ENCODE results near the gene MTR.

Gene MTR

DNA sequence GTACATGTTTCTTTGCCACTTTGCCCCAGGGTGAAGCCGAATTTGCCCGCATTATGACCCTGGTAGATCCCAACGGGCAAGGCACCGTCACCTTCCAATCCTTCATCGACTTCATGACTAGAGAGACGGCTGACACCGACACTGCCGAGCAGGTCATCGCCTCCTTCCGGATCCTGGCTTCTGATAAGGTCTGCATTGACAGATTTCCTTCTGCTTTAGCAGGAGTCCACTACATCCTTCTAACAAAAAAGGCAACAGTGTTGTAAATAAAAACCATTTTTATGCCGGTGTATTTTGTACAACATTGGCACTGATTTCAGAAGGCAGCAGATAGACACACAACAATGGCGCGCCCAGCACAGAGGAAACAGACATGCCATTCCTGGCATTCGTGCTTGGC is 34.1 kb upstream of the MTR start:
- no peak overlapping the region for H3K27ac Mint-ChIP-seq
- no peak overlapping the region for H3K4me3 Mint-ChIP-seq
- H3K9me3 Mint-ChIP-seq: no peaks in the 10 kb centered on the region
- no peaks in the 10 kb centered on the region for H3K36me3 Mint-ChIP-seq (ENCODE audit: low read depth)
- intact Hi-C loops (cut with micrococcal nuclease): loop anchor here (5.0 kb wide), 1 partner anchor 36 kb away; the partner anchor contains the start of gene MTR
- peaks cover 3% of the 10 kb centered on the region for H3K27me3 Mint-ChIP-seq
- H3K4me1 Mint-ChIP-seq (ENCODE audit: low read depth): peaks cover 5% of the 10 kb centered on the region

DNA sequence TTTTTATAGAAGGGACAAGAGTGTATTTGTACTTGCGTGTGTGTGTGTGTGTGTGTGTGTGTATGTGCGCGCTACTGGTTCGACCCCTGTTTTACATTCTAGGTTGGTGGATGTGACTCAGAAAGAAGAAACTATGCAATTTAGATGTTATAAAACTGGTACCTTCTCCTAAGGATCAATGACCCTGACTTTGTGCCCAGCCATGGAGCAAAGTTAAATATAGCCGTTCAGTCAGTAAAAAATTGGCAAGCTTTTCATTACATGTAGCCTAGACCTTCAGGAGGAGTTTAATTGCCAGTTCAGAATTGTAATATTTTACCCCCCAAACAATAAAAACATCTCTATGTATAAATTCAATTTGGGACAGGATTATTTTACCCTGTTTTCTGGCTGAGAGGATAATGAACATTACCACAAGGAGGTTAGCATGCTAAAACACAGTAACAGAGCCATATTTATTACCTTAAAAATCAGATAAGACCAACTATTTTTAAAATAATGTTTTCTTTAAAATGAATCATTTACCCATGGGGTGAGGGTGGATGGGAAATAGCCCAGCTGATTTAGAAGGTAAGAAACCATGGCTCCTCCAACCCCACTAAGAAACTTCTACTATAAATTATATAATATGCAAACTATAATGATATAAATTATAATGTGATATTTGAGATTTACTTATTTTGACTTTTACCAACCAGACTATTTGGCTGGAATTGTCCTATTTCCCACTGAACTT is 33.5 kb upstream of the MTR start:
- no peak overlapping the region for H3K27ac Mint-ChIP-seq
- no peaks in the 10 kb centered on the region for H3K9me3 Mint-ChIP-seq
- H3K27me3 Mint-ChIP-seq: peaks cover 5% of the 10 kb centered on the region
- H3K36me3 Mint-ChIP-seq (ENCODE audit: low read depth): no peaks in the 10 kb centered on the region
- no peak overlapping the region for H3K4me3 Mint-ChIP-seq
- intact Hi-C loops (cut with micrococcal nuclease): loop anchor here (5.0 kb wide), 1 partner anchor 36 kb away; the partner anchor contains the start of gene MTR
- peaks cover 5% of the 10 kb centered on the region for H3K4me1 Mint-ChIP-seq (ENCODE audit: low read depth)

DNA sequence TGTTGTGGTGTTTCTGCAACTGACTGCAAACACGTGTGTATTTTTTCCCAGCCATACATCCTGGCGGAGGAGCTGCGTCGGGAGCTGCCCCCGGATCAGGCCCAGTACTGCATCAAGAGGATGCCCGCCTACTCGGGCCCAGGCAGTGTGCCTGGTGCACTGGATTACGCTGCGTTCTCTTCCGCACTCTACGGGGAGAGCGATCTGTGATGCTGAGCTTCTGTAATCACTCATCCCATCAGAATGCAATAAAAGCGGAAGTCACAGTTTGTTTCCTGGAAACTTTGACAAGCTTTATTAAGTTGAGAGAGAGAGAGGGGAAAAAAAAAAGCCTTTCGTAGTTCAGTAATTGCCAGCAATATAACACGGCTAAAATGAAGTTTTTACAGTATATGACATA is 32.7 kb upstream of the MTR start:
- peaks cover 6% of the 10 kb centered on the region for H3K27me3 Mint-ChIP-seq
- intact Hi-C loops (cut with micrococcal nuclease): loop anchor here (5.0 kb wide), 1 partner anchor 35 kb away; the partner anchor contains the start of gene MTR
- no peaks in the 10 kb centered on the region for H3K36me3 Mint-ChIP-seq (ENCODE audit: low read depth)
- H3K9me3 Mint-ChIP-seq: no peaks in the 10 kb centered on the region
- H3K4me1 Mint-ChIP-seq (ENCODE audit: low read depth): peaks cover 5% of the 10 kb centered on the region
- H3K27ac Mint-ChIP-seq: no peak overlapping the region
- H3K4me3 Mint-ChIP-seq: no peak overlapping the region

DNA sequence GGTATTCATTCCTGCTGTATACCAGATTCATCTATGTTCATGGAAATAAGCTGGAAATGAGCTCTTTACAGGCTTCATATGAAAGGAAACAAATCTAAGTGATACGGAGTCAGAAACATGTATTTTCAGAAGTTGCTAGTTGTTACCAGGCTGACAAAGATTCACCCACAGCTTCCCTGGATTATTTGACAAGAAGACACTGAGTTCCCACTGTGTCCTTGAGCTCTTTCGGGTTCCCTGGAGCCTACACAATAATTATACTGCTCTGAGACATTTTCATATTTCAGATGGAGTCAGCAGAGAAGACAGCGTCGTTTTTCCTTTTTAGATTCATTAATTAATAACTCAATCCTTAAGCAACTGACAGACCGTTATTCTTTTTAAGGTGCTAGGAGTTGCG is 29.3 kb upstream of the MTR start:
- no peaks in the 10 kb centered on the region for H3K4me1 Mint-ChIP-seq (ENCODE audit: low read depth)
- no peaks in the 10 kb centered on the region for H3K36me3 Mint-ChIP-seq (ENCODE audit: low read depth)
- no peak overlapping the region for H3K4me3 Mint-ChIP-seq
- no peak overlapping the region for H3K27ac Mint-ChIP-seq
- peaks cover 19% of the 10 kb centered on the region for H3K27me3 Mint-ChIP-seq
- H3K9me3 Mint-ChIP-seq: no peaks in the 10 kb centered on the region
- intact Hi-C loops (cut with micrococcal nuclease): no loop called here

DNA sequence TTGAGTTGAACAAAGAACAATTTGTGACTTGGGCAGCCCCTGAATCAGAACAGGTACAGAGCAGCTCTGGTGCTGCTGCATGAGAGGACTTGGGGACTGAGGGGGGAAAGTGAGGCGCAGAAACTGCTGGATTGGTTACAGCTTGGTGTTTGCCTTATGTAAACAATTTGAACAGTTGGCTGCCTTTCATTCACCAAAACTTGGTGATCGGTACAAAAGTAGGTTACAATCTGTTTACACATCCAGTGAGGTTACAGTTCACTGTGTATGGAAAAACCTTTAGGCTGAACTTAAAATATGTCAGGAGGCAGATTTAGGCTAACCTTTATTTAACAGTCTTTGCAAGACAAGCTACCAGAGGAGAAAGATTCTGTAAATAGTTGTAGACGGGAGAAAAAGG is 28.6 kb upstream of the MTR start:
- no peaks in the 10 kb centered on the region for H3K9me3 Mint-ChIP-seq
- no peaks in the 10 kb centered on the region for H3K36me3 Mint-ChIP-seq (ENCODE audit: low read depth)
- intact Hi-C loops (cut with micrococcal nuclease): no loop called here
- H3K4me1 Mint-ChIP-seq (ENCODE audit: low read depth): no peaks in the 10 kb centered on the region
- no peak overlapping the region for H3K27ac Mint-ChIP-seq
- H3K27me3 Mint-ChIP-seq: peaks cover 22% of the 10 kb centered on the region
- H3K4me3 Mint-ChIP-seq: no peak overlapping the region

DNA sequence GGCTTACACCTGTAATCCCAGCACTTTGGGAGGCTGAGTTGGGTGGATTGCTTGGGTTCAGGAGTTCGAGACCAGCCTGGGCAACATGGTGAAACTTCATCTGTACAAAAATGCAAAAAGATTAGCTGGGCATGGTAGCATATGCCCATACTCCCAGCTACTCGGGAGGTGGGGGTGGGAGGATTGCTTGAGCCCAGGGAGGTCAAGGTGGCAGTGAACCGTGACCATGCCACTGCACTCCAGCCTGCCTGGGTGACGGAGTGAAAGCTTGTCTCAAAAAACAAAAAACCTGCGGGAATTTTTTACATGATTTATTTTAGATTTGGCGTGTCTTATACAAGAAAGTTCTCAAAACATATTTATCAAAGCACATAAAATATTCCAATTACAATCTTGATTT is 27.8 kb upstream of the MTR start:
- Mint-ChIP-seq H3K27ac (no peak overlapping the region), H3K4me1 (ENCODE audit: low read depth) (no peaks in the 10 kb centered on the region), H3K27me3 (peaks cover 22% of the 10 kb centered on the region), H3K4me3 (no peak overlapping the region), H3K9me3 (no peaks in the 10 kb centered on the region), H3K36me3 (ENCODE audit: low read depth) (no peaks in the 10 kb centered on the region)
- intact Hi-C loops (cut with micrococcal nuclease): no loop called here

DNA sequence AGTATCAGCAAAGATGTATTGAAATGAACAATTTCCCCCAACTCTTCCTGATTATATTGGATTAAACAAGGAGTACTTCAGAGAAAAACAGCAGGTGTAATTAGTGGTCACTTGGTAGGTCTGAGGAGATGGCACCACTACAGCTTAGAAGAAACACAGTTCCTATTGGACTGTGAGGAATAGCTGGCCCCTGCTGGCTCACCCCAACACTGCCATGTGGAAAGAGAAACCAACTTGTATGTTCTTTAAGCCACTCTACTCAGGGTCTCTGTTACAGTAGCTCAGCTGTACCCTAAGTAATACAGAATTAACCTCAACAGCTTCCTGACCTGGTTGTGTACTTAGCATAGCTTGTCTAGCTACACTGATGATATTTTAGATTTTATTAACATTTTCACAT is 26.5 kb upstream of the MTR start:
- H3K9me3 Mint-ChIP-seq: no peaks in the 10 kb centered on the region
- no peak overlapping the region for H3K4me3 Mint-ChIP-seq
- peaks cover 22% of the 10 kb centered on the region for H3K27me3 Mint-ChIP-seq
- peaks cover under 1% of the 10 kb centered on the region for H3K4me1 Mint-ChIP-seq (ENCODE audit: low read depth)
- no peaks in the 10 kb centered on the region for H3K36me3 Mint-ChIP-seq (ENCODE audit: low read depth)
- intact Hi-C loops (cut with micrococcal nuclease): no loop called here
- no peak overlapping the region for H3K27ac Mint-ChIP-seq

DNA sequence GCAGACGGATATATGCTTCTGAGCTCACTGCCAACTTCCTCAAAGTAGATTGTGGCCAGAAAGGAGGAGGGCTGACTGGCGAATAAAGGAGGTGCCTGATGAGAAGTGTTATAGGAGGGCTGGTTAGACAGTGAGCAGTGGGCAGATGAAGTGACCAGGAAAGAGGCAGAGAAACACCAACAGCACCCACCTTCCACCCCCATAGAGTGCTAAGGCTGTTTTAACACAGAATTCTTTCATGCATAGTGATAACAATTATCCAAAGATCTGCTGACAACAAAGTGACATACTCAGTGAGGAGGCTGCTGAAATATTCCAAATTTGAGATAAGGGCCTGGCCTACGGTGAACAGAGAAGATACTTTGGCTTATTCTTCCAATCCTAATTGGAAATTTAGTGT is 21.2 kb upstream of the MTR start:
- intact Hi-C loops (cut with micrococcal nuclease): no loop called here
- Mint-ChIP-seq H3K9me3 (peaks cover 10% of the 10 kb centered on the region), H3K4me1 (ENCODE audit: low read depth) (peaks cover 5% of the 10 kb centered on the region), H3K27me3 (peaks cover 13% of the 10 kb centered on the region), H3K27ac (no peak overlapping the region), H3K36me3 (ENCODE audit: low read depth) (no peaks in the 10 kb centered on the region), H3K4me3 (no peak overlapping the region)

DNA sequence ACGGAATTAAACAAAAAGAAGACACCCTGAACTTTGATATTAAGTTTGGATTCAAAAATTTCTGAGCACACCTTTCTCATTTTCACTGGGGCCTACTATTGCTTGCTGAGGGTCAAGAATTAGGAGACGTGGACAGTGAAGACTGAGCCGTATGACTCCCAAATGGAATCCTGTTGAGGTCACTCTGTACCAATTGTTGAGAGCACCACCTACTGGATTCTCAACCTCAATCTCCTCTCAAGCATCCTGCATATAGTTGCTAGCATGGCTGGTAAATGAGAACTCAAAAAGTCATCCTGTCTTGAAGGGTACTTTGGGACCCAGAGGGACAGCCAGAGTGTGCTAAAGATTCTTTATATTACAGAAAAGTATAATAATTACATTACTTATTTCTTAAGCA is 20.2 kb upstream of the MTR start:
- intact Hi-C loops (cut with micrococcal nuclease): no loop called here
- Mint-ChIP-seq H3K36me3 (ENCODE audit: low read depth) (no peaks in the 10 kb centered on the region), H3K4me1 (ENCODE audit: low read depth) (peaks cover 5% of the 10 kb centered on the region), H3K27me3 (peaks cover 6% of the 10 kb centered on the region), H3K4me3 (no peak overlapping the region), H3K9me3 (peaks cover 18% of the 10 kb centered on the region), H3K27ac (no peak overlapping the region)

DNA sequence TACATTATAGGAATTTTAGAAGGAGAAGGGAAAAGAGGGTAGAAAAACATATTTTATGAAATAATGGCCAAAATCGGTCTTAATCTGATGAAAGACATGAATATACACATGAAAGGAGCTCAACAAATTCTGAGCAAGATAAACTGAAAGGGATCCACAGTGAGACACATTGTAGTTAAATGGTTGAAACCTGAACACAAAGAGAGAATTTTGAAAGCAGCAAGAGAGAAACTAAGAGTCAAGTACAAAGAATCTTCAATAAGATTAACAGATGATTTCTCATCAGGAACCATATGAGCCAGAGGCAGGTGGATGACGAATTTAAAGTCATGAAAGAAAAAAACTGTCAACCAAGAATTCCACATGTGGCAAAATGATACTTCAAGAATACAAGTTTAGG is 15.8 kb upstream of the MTR start:
- peaks cover 6% of the 10 kb centered on the region for H3K27me3 Mint-ChIP-seq
- no peak overlapping the region for H3K4me3 Mint-ChIP-seq
- H3K36me3 Mint-ChIP-seq (ENCODE audit: low read depth): no peaks in the 10 kb centered on the region
- H3K9me3 Mint-ChIP-seq: peaks cover 18% of the 10 kb centered on the region
- no peaks in the 10 kb centered on the region for H3K4me1 Mint-ChIP-seq (ENCODE audit: low read depth)
- intact Hi-C loops (cut with micrococcal nuclease): no loop called here
- H3K27ac Mint-ChIP-seq: no peak overlapping the region

DNA sequence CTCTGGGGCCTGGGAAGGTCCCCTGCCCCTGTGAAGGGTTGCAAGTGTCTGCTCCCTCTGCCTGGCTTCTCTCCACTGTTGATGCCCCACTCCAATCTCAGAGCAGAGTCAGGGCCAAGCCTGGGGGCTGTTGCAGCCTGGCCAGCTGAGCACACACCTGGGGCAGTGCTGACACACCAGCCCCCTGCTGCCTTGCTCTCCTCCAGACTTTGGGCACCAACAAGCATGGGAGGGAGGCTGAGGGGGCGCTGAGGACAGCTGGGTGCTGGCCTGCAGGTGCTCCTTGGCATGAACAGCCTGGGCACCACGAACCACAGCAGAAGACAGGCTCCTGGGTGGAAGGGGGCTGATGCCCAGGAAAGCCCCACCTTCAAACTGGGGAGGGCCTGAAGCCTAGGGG is 9.6 kb upstream of the MTR start:
- intact Hi-C loops (cut with micrococcal nuclease): no loop called here
- Mint-ChIP-seq H3K9me3 (peaks cover 9% of the 10 kb centered on the region), H3K4me1 (ENCODE audit: low read depth) (no peaks in the 10 kb centered on the region), H3K36me3 (ENCODE audit: low read depth) (no peaks in the 10 kb centered on the region), H3K27me3 (peaks cover 7% of the 10 kb centered on the region), H3K27ac (no peak overlapping the region), H3K4me3 (no peak overlapping the region)

DNA sequence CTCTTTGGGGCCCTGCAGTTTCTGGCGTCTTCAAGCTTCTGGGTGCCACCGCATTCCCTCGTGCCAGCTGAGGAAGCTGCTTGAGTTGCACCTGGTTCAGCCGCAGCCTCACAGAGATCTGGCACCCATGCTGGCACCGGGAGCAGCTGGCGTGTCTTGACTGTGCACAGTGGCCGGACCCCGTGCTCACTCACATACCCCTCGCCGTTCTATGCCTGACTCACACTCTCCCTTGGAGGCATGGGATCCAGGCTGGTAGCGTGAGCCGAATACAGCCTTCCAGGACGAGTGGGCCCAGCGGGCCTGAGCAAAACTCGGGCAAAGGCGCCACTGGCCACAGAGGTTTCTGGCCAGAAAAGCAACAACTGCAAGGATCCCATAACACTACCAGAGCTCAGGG is 8.6 kb upstream of the MTR start:
- Mint-ChIP-seq H3K27me3 (peaks cover 11% of the 10 kb centered on the region), H3K27ac (no peak overlapping the region), H3K9me3 (peaks cover 9% of the 10 kb centered on the region), H3K4me1 (ENCODE audit: low read depth) (no peaks in the 10 kb centered on the region), H3K36me3 (ENCODE audit: low read depth) (no peaks in the 10 kb centered on the region), H3K4me3 (no peak overlapping the region)
- intact Hi-C loops (cut with micrococcal nuclease): no loop called here

DNA sequence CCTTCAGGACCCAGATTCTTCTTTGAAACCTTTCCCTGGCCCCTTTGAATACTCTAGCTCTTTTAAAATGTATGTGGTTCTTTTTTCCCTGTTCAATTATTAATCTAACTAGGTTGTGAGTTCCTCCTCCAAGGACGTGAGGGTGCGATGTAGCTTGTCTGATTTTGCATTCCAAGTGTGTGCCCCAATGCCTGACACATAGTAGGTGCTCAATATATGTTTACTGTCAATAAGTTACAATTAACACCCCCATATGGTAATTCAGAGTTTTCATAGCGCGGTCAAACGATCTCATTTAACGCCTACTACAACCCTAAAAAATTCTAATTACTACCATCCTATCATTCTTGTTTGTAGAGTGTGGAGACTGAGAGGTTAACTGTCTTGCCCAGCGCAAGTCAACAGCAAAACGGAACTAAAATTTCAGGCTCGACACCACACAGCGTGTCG is 482 bp upstream of the MTR start:
- intact Hi-C loops (cut with micrococcal nuclease): loop anchor here (2.0 to 5.0 kb wide), 3 partner anchors 32 to 512 kb away; partner anchors contain the start of genes ERO1B and HEATR1
- peak overlapping the region; percentile 97 for H3K4me3 Mint-ChIP-seq
- H3K4me1 Mint-ChIP-seq (ENCODE audit: low read depth): peaks cover 23% of the 10 kb centered on the region
- H3K9me3 Mint-ChIP-seq: no peaks in the 10 kb centered on the region
- peaks cover 12% of the 10 kb centered on the region for H3K36me3 Mint-ChIP-seq (ENCODE audit: low read depth)
- peaks cover 14% of the 10 kb centered on the region for H3K27me3 Mint-ChIP-seq
- peak overlapping the region; percentile 96 for H3K27ac Mint-ChIP-seq

DNA sequence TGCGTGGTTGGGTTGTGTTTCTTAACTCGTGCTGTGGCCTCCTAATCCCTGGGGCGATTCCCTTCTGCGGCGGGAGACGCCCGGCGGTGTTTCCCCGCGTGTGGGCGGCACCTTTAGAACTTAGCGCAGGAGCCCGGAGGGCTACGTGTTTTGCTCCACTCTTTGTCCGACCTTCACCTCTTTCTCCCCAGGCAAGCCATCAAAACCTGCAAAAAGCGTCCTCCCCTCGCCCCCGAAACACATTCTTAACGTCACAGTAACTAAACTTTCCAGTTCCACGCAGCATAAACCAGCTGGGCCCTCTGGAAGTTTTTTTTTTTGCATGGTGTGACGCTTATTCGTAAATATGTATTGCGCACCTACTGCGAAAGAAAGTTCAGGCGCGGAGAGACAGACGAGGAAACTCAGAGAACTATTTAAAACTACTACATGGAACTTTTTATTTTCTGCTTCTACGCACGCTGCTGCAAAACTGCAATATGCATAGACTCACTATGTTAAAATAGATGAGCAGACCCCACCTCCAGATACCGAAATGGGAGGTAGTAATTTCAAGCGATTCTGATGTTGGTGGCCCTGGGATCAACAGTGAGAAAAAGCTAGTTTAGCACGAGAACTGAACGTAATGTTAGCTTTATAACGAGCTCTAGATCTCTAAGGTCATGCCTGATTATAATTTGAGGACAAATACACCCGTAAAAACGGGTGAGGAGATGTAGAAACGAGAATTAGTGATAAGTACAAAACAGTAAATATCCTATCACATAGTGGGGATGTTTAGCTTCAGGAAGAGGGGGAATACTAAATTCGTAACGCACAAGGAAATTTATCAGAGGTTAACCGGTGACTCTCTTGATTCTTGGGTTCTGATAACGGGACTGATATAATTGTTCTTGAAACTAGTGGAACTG is 920 bp downstream of the MTR start:
- peaks cover 12% of the 10 kb centered on the region for H3K27me3 Mint-ChIP-seq
- H3K4me3 Mint-ChIP-seq: peak overlapping the region; percentile 97
- peaks cover 23% of the 10 kb centered on the region for H3K4me1 Mint-ChIP-seq (ENCODE audit: low read depth)
- H3K27ac Mint-ChIP-seq: peak overlapping the region; percentile 96
- intact Hi-C loops (cut with micrococcal nuclease): loop anchor here (1.0 to 5.0 kb wide), 4 partner anchors 34 to 514 kb away; partner anchors contain the start of genes ERO1B and HEATR1
- no peaks in the 10 kb centered on the region for H3K9me3 Mint-ChIP-seq
- peaks cover 12% of the 10 kb centered on the region for H3K36me3 Mint-ChIP-seq (ENCODE audit: low read depth)
